Measurements from ENCODE around the gene MCC. TPM values are rescaled to one million over a fixed set of nuclear protein-coding genes. Genes with fewer than 3 reads are reported as not detected.

Gene MCC
- total and polyA plus RNA-seq, 4 donors: 9.0 to 47.3 (median 14.7) TPM

- H3K36me3 ChIP-seq (ENCODE audit: control insufficient read depth in 4 of 4, insufficient read depth in 3 of 4, low read depth in 1 of 4, low read length in 3 of 4): peaks cover 0 to 11% (median 8%) of the 10 kb centered on the region in 4 donors
- no peaks in the 10 kb centered on the region for H3K9me3 ChIP-seq (ENCODE audit: control insufficient read depth in 4 of 4, low read length in 3 of 4)
- H3K27ac ChIP-seq (ENCODE audit: low read depth in 1 of 2, low read length in 2 of 2): no peak overlapping the region
- no peak for TF ChIP-seq EGR1 (IDR thresholded peaks at IDR 0.05; ENCODE audit: low read depth in 2 of 2)
- no peak for TF ChIP-seq HNF4G (IDR thresholded peaks at IDR 0.05)
- TF ChIP-seq NR2F2 (IDR thresholded peaks at IDR 0.05): no peak
- TF ChIP-seq REST (IDR thresholded peaks at IDR 0.05): no peak
- no peak for TF ChIP-seq ZBTB33 (IDR thresholded peaks at IDR 0.05)
- TF ChIP-seq SP1 (IDR thresholded peaks at IDR 0.05): no peak
- no peak for TF ChIP-seq MAX (IDR thresholded peaks at IDR 0.05)
- no peak for TF ChIP-seq CTCF (IDR thresholded peaks at IDR 0.05; ENCODE audit: low read depth, low read length, missing input control)
- no peak for TF ChIP-seq TAF1 (conservative IDR thresholded peaks at IDR 0.05)
- no peak for TF ChIP-seq RAD21 (IDR thresholded peaks at IDR 0.05)
- TF ChIP-seq JUND (IDR thresholded peaks at IDR 0.05): no peak
- H3K9ac ChIP-seq (ENCODE audit: low read depth in 1 of 2, low read length in 2 of 2): no peak overlapping the region
- H3K4me1 ChIP-seq (ENCODE audit: control insufficient read depth in 4 of 4, insufficient read depth in 4 of 4, low read length in 3 of 4): peaks cover 4 to 26% (median 9%) of the 10 kb centered on the region in 4 donors
- WGBS: 61% methylated on average over 4 of the region's 4 CpGs
- no peaks in the 10 kb centered on the region for H3K27me3 ChIP-seq (ENCODE audit: control insufficient read depth in 4 of 4, insufficient read depth in 4 of 4, low read length in 3 of 4)
- no peak for DNase-seq (ENCODE audit: low spot score)
- H3K4me3 ChIP-seq (ENCODE audit: low read depth in 1 of 3, low read length in 3 of 3): no peak overlapping the region
Measured at GRCh38 chr5:113092683-113093082, 395.6 kb downstream of the MCC start.

- Histone ChIP-seq H3K4me3 (ENCODE audit: low read depth in 1 of 3, low read length in 3 of 3) (no peak overlapping the region), H3K36me3 (ENCODE audit: control insufficient read depth in 4 of 4, insufficient read depth in 3 of 4, low read depth in 1 of 4, low read length in 3 of 4) (peaks cover 0 to 11% (median 7%) of the 10 kb centered on the region in 4 donors), H3K9ac (ENCODE audit: low read depth in 1 of 2, low read length in 2 of 2) (no peak overlapping the region), H3K4me1 (ENCODE audit: control insufficient read depth in 4 of 4, insufficient read depth in 4 of 4, low read length in 3 of 4) (peaks cover 4 to 26% (median 9%) of the 10 kb centered on the region in 4 donors), H3K9me3 (ENCODE audit: control insufficient read depth in 4 of 4, low read length in 3 of 4) (no peaks in the 10 kb centered on the region), H3K27ac (ENCODE audit: low read depth in 1 of 2, low read length in 2 of 2) (no peak overlapping the region), H3K27me3 (ENCODE audit: control insufficient read depth in 4 of 4, insufficient read depth in 4 of 4, low read length in 3 of 4) (no peaks in the 10 kb centered on the region)
- TF ChIP-seq ATF3 (IDR thresholded peaks at IDR 0.05) (no peak), ZBTB33 (IDR thresholded peaks at IDR 0.05) (no peak), HNF4A (conservative IDR thresholded peaks at IDR 0.05) (peak in 1 of 2 donors; percentile 8), RXRA (IDR thresholded peaks at IDR 0.05) (no peak), JUND (IDR thresholded peaks at IDR 0.05) (no peak), REST (IDR thresholded peaks at IDR 0.05) (no peak), SP1 (IDR thresholded peaks at IDR 0.05) (no peak)
- WGBS: 97% methylated on average over 3 of the region's 3 CpGs
- no peak for DNase-seq (ENCODE audit: low spot score)
Measured at GRCh38 chr5:113091622-113092021, 396.6 kb downstream of the MCC start.

Data from liver (tissue), 9 donors.